T-helper 22 cell (primary cell): ENCODE results near the gene ADCYAP1R1.

ENCODE experiments used
- DNase-seq: peaks from one replicate; pipeline ENCODE4 v3.0.0-alpha.2; 2020; ENCODE audit warnings: low read depth

Gene ADCYAP1R1

DNA sequence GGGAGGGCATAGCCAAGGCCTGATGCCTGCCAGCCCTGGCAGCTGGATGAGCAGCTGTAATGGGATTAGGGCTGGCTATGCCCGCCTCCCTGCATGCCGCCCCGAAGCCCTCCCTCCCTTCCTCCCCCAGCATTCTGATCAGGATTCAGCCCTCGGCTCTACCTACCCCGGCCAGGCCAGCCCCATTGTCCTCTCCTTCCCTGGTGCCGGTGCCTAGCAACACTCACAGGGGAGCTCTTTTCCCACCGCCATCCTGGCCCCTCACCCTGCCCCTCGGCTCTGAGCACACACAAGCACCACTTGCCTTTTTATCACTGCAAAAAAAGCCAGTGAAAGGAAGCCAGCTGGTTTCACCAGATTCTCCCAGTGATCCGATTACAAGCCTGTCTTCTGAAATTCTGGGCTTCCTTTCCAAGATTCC, 9.0 kb upstream of the ADCYAP1R1 start:
- no peak for DNase-seq

DNA sequence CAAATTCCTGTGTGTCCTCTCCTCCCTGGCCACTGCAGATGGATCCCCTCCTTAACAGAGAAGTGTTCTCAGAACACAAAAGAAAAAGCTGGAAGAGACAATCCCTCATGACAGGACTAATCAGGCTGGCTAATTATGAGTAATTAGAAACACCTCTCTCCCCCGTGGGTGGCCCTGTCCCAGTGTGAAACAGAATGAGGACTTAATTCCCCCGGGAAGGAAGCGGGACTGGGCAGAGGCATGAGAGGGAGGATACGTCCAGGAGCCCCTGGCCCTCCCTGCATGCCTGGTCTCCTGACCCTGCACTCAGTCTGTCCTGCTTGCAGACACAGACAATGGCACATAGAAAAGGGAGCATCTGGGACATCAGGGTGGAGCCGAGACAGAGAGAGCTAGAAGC, 7.6 kb upstream of the ADCYAP1R1 start:
- DNase-seq, result no peak

DNA sequence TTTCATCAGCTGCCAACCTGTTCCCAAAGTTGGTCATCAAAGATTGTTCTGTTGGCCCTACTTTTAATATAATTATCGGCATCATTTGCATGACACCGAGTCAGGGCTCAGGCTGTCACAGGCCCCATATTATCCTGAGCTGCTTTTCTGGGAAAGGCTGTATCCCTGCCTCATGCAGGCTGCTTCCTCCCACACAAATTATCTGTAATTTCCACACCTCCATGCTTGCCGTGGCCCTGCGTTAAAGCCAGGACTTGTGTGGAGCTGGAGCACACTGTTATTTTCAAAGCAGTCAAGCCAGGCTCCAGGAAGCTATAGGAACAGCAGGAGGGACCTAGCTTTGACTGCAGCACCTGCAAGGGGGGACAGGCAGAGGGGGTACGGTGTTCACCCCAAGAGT, 5.4 kb upstream of the ADCYAP1R1 start:
- no peak for DNase-seq

DNA sequence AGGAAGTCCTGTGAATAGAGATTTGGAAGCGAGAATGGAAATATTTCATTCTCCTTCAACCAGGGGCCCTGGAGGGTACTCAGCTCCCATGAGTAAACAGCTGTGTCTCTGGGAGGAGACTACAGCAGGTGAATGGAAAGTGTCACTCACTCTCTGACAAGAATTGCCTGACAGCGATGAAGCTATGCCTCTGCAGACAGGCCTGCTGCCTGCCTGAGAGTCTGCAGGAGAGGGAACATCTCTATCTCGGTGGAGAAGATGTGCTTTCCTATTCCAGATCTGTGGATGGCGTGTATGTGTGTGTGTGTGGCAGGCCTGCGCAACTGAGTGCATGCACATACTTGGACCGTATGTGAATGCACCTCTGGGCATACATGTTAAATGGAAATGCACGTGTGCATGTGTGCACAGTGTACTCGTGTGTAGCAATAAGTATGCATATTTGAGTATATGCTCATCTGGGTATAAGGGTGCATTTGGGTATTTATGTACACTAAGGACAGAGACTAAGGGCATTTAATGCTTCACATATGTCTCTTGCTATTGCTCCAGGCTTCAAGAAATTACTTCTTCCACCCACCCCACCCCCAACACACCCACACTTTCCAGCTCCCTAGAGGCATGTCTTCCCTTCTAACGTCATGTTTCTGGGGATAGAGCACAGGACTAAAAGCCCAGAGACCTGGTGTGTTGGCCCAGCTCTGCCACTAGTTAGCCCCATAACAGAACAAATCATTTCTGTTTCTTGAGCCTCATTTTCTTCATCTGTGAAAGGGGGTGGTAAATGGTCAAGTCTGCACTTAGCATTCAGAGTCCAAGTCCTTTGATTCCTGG, 4.6 kb upstream of the ADCYAP1R1 start:
- no peak for DNase-seq

DNA sequence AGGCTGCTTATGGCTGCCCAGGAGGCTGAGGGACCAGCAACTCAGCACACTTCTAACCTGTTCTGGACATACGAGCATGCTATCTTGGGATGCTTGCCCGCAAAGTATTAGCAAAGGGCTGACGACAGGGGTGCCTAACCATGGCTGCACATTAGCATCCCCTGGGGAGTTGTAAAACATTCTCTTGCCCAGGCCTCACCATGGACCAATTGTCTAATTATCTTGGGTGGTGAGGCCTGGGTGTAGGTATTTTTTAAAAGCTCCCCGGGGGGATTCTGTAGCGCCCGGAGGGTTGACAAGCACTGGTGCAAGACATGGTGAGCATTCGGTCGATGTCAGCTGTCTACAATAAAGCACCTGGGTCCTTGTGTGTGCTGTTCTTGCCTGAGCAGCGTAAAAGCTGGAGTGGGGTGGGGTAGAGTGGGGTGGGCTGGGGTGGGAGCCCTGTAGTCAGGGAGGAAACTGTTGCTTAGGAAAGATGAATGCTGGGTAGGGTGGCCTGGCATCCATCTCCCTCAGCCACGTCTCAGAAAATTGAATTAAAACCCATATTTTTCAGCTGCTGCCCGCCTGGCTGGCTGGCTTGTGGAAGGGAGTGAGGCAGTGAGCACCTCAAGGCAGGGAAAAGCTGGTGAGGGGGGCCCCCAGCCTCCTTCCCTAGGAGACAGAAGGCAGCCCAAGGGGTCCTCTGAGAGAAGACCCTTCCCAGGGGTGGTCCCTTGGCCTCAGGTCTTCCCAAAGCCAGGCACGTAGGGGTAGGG, 2.9 kb upstream of the ADCYAP1R1 start:
- no peak for DNase-seq

DNA sequence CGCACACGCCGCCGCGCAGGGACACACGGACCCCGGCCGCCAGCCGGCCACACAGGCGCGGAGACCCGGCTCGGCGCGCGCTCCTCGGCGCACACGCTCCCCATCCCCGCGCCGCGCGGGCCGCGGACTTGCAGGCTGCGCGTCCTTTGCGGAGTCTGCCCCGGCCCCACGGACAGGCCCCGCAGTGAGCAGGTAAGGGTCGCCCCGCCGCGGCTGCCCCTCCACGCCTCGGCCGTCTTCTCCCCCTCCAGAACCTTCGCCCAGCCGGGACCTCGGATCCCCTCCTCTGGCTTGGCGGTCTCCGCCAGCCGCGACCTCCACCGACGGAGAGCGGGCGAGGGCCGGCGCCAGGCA, 356 bp downstream of the ADCYAP1R1 start:
- DNase-seq, result no peak

DNA sequence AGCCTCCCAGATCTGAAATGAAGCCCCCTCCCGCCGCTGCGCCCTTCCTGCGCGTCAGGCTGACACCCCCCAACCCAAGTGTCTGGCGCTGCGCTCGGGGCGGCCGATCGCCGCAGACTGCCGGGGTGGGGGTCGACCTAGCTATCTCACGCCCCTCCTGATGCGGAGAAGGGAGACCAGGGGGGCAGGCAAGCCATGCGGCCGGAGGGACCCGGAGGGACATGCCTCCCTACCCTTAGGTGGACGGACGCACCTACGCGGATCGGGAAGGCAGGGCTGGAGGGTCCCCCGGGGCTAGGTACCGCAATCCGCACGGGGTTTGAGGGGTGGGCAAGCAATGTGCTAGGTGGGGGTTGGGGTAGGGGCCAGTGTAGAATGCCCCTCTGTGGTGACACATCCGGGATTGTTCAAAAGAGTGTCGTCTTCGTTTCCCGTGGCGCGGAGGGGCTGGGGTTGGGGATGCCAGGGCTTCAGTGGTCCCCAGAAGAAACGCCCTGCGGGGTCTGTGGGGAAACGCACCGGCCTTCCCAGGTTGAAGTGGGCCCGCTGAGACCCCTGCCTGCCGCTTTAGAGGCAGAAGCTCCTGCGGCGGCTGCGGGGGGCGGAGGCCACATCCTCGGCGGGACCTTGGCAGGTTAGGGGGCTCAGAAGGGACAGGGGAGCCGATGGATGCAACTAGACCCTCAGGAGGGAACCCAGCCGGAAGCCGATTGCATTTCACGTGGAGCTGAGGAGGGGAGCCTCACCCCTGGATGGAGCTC, 913 bp downstream of the ADCYAP1R1 start:
- no peak for DNase-seq

DNA sequence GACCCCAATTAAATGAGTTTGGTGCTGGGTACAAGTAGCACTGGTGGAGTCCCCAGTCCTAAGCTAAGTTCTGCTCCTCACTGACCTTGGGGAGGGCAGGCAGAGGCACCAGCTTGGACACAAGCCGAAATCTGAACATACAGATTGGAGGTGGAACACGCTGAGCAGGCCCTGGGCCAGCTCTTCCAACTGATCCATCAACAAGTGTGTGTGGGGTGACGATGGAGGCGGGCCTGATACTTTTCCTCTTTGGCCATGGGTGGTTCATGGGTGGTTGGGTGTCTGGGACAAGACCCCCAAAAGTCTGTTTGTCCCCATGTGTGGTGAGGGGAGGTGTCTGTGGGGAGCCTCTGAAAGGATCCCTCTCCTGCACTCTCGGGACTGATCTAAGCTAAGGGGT, 1.9 kb downstream of the ADCYAP1R1 start:
- no peak for DNase-seq

DNA sequence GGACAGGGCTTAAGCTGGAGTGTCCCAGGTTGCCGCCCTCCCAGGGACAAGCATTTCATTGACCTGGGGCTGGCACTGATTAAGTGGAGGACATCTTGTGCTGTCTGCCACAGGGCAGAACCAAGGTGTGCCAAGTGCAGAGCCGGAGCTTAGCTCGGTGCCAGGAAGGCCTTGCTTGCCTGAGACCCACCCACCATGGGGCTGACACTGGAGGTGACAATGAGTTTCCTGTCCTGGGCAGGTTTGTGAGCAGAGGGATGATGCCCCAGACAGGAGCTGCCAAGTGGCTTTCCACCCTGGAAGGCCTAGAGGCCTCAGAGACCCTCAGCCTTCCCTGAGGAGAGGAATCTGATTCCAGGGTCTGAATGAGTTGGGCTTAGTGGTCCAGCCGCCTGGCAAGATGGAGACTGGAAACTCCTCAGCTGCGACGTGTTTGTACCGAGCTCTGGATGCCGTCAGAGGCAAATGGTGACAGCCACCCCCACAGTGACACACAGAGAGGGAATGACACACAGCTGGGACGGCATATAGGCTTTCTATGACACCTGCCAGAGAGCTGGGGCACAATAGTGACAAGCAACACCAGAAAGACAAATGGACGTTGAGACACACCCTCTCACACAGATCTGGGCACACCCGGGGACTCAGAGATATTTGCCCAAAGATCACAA, 2.6 kb downstream of the ADCYAP1R1 start:
- DNase-seq, result no peak

DNA sequence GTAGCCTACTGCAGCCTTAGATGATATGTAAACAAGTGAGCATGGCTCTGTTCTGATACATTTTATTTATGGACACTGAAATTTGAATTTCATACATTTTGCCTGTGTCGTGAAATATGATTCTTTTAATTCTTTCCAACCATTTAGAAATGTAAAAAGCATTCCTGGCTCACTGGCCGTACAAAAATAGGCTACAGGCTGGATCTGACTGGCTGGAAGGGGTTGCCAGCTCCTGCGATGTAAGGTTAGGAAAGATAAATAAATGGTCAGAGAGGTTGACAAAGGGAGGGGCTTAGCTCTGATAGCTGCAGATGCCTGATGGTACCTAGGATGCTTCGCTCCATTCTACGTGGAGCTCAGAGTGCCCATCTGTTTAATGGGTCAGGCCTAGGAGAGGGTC, 3.4 kb downstream of the ADCYAP1R1 start:
- no peak for DNase-seq

DNA sequence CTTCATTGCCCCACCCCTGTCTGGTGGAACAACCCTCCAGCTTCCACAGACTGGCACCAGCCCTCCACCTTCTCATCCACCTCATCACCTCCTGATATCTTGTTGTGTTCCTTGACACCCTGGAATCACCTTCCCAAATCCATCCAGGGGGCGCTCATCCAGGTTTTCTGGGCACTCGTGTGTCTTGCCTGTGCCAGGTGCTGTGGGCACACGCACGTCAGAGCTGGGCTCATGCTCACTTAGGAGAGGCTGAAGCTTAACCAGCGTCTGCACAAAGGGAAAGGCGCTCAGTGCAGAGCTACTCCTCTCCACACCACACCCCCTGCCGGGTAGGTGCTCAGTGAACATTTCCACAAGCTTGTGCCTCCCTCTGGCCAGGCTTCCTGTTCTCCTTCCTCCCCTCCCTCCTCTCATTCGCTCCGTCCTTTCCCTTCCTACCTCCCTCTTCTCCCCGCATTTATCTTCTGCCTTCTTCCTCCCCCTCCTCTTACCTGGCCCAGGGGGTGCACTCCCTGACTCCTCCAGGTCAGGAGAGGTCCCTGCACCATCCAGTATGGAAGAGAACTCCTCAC, 4.8 kb downstream of the ADCYAP1R1 start:
- no peak for DNase-seq

DNA sequence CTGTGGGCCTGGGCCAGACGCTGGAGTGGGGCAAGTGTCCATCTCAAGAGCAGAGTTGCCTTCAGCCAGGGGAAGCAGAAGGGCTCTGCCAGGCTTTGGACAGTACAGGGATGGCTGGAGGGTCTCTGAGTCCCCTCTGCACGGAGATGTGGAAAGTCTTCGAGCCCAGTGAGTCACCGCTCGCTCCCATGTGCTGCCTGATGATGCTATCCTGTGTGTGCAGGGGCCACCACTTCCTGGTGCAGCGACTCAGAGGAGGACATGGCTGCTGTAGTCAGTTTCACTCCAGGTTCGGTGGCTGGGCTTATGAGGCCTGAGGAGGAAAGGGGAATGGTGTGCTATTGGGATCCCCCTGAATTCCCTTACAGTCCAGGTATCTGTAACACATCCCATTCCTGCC, 6.0 kb downstream of the ADCYAP1R1 start:
- DNase-seq, result no peak

DNA sequence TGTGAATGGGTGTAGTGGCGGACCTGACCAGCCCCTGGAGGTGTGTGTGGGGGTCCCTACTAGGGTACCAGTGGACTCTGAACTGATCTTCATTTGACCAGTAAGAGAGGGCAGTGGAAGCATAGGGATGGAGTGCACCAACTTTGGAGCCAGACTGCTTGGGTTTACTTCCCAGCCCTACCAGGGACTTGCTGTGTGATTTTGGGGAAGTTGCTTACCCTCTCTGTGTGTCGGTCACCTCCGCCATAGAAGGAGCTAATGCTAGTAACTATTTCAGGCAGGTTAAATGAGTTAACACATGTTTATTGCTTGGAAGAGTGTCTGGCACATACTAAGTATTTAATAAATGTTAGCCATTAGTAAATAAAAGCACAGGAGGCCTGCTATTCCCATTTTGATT, 6.6 kb downstream of the ADCYAP1R1 start:
- no peak for DNase-seq

DNA sequence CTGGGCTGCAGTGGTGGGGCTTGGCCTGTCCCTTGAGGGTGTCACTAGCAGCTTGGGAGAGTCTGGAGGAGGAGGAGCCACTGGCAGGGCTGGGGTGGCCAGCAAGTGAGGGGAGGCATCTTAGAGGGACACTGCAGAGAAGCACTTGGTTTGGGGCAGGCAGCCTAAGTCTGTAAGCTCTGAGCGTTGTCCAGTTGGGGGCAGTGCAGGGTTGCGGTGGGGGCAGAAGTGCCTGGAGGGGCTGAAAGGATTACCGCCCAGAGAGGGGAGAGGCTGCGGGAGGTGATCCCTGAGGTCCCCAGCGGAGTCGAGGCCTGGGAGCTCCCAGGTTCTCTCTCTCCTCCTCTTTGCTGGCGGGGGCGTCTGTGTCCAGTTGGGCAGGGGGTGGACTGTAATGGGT, 7.4 kb downstream of the ADCYAP1R1 start:
- no peak for DNase-seq

DNA sequence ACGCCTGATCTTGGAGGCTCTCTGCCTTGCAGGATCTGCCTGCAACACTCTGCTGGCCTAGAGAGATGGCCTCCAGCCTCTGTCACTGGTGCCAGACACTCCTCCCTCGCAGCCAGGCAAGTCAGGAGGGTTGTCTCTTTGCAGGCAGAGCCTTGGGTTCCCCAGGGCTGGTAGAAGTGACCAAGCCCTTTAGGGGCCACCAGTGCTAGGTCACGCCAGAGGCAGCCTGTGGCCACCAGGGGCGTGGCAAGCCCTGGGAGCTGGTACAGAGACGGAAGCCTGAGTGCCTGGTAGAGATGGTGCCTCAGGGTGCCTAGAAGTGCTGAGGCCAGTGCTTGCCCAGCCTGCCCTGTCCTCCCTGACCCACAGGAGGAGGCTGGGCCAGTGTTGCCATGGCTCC, 9.1 kb downstream of the ADCYAP1R1 start:
- DNase-seq, result no peak

DNA sequence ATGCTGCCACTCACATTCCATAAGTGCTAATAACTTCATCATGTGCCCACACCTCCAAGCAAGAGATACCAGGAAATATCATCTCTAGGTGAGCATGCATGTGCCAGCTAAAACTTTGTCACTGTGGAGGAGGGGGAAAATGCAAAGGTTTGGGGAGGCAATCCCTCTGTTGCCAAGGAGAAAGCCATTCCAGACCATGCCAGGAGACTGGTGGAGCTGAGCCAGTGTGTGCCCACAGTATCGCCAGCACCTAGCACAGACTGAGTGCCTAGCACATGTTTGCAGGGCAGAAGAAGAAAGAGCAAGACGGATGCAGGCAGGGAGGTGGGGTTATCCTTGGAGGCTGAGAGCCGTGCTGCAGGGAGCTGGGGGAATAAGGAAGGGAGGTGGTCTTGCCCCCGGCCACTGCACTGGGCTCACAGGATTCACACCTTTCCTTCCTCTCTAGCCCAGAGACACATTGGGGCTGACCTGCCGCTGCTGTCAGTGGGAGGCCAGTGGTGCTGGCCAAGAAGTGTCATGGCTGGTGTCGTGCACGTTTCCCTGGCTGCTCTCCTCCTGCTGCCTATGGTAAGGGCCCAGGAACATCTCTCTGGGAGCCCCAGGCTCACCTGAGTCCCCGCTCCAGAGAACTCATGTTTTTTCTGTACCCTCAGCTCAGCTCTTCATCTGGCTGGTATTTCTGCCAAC, 10.8 kb downstream of the ADCYAP1R1 start:
- DNase-seq, result no peak

DNA sequence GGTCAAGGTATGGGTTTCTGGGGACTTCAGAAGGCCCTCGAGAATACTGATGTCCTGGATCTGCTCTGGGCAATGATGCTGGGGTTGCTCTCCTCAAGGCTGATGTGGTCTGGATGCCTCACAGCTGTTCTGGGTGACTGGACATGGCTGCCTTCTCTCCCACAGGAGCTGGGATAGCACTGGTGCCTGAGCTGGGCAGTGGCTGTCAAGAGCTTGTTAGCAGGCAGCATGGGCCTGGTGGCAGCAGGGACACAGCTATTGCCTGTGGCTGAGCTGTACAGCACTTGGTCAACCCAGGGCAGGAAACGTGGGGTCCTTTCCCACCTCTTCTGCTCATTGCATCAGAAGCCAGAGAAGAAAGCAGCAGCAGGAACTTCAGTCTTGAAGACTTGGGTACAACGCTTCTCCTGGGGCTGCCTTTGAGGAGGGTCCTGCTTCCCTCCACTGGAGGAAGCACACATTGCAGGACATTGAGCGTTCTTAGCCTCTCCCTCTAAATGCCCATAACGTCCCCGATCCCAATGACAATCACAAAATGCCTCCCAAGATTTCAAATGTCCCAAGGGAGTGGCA, 13.0 kb downstream of the ADCYAP1R1 start:
- no peak for DNase-seq

DNA sequence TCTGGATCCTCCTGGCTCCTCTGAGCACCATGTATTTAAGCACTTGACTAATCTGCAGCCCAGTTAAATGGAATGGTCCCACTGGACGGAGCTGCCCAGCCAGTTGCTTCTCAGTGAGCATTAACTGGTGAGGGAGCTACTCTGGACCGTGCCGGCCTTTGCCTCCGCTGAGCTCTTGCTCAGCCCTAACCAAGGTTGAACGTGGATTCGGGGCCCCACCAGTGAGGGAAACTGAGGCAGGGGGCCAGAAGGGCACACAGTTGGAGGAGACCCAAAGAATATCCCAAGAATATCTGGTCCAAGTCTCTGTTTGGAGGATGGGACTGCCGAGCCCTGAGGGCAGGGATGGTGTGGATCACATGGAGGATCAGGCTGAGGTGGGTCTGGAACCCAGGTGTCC, 13.7 kb downstream of the ADCYAP1R1 start:
- DNase-seq, result no peak

DNA sequence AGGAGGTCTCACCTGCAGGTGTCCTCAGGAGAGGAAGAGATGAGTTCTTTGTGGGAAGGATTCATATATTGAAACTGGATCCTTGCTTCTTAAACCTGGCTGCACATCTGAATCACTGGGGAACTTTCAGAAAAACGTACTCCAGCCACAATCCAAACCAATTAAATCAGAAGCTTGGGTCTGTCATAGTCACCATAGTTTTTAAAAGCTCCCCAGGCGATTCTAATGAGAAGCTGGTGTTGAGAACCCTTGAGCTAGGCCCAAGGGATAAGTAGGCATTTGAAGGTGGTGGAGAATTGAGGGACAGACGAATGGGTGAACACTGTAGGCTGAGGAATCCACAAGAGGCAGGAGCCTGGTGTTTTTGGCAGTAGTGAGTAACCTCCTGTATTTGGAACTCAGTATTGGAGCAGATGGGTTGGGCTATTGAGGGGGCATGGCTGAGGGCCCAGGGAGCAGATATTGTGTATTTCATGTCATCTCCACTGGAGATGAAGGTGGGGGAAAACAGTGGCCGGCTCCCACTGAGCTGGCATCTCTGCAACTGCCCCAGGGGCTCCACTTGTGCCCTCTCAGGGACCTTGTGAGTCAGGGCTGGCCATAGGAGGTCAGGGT, 14.5 kb downstream of the ADCYAP1R1 start:
- no peak for DNase-seq

DNA sequence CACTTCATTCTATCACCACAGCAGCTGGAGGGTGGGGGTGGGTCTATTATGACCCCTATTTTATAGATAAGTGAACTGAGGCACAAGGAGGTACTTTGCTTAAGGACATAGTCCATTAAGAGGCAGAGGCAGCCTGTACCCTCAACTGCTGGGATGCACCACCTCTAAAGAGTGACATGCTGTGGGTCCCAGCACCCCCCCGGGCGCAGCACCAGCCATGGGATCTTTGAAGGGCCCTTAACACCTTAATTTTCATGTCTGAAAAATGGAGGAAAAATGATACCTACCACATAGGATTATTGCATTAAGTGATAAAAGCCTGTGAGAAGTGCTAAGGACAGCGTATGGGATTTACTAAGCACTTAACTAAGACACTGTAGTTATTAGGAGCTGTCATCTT, 15.4 kb downstream of the ADCYAP1R1 start:
- DNase-seq, result no peak
